AG08396 (cell line): ENCODE measurements around the gene CCNJL.
"Not testable (repeated sequence)": the region's sequence is repeated elsewhere in the genome, so short reads cannot be mapped to it uniquely, and the experiment has no call there.

ENCODE experiments used
- DNase-seq: peaks from one replicate; pipeline ENCODE4 v3.0.0; 2012; ENCODE audit warnings: low spot score, mixed read lengths

The CCNJL gene

DNA sequence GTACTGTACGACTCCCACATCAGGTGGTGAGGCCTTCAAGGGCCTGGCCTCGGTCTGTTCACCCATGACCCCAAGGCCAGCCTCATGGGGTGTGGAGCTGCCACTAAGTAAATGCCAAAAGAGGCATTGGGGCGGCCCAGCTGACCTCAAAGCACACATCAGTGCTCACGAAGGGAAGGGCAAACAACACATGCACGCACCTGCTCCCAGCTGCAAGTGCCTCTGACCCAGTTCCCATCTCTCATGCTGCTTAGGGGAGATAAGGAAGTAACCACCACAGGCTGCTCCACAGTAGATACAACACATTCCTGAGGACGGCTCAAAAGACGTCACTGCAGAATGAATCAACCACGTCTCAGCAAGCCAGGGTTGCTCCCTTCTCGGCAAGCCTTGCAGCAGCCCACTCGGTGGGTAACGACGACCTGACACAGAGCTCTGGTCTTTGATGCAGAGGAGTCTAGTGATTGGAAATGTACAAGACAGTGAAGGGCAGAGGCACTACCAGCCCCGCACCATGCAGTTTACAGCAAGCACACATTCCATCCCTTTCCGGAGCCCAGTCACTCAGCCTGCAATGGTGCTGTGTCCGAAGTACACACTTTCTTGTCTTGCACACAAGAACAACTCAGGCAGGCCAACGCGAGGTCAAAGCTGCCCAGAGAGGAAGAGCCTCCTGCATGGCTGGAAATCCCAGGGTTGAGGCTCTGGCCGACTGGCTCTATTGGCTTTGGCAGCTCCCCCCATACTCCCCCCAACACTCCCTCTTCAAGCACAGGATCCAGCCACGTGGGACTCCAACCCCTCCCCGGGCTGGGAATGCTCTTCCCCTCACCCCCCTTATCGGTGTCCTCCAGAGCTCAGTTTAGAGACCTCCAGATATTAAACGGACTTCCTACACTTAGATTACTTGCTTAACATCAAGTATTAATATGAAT is 51.2 kb downstream of the CCNJL start:
- peak; percentile 78 for DNase-seq

DNA sequence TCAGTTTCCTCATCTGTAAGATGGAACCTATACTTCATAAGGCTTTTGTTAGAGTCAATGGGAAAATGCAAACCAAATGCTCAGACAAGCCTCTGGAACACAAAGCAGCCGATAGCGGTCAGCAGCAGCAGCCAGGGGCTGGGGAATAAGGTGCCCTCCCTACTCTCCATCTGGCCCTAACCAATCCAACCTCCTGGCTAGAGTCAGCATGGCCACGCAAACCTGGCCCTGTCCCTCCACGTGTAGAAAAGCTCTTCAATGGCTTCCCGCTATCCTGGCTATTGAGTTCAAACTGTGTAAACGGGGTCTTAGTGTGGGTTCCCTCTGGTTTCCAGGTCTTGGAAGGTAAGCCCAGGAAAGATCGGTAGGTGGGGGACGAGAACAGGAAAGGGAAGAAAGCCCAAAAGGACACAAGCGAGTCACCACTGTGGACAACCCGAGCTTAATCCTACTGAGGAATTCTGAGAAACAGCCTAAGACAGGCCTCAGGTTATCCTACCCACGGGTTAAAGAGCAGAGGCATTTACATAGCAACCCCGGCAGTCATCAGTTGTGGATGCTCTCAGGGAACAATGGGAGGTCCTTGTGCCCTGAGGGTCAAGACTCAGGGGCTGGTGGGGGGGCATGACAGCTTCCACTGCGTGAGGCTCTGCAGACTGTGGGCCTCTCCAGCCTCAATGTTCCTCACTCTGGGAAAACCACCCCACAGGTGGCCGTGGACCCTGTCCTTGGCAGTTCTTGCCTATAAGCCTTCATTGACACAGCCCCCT is 52.2 kb downstream of the CCNJL start:
- no peak for DNase-seq

DNA sequence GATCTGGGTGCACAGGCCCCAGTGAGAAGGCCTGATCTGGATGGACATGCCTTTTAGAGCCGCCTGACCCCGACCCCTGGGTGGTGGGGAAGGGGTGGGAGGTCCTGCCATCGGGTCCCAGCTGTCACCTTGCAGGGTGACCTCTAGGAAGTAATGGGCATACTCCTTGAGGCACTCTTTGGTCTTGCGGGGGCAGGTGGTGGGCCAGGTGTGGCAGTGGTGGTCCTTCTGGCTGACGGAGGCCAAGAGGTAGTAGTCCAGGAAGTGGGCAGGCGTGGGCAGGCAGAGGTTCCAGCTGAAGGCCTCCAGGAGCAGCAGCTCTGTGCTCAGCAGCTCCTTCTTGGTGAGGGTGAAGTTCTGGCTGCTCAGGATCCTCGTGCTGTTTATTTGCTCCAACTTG is 53.0 kb downstream of the CCNJL start:
- DNase-seq = no peak

DNA sequence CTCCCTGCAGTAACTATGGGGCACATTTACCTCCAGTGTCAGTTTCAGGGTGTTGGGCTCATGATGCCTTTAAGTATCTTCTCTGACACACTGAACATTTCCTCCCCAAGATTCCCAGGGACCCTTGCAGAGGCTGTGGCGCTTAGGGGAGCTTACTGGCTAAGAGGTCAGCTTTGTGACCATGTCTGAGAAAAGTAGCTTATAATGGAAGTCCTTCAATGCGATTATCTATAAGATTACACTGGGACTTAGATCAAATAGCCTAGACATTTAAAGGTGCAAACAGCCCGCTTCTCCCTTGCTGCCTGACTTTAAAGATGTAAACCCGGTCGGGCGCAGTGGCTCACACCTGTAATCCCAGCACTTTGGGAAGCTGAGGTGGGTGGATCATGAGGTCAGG is 57.7 kb downstream of the CCNJL start:
- no peak for DNase-seq

DNA sequence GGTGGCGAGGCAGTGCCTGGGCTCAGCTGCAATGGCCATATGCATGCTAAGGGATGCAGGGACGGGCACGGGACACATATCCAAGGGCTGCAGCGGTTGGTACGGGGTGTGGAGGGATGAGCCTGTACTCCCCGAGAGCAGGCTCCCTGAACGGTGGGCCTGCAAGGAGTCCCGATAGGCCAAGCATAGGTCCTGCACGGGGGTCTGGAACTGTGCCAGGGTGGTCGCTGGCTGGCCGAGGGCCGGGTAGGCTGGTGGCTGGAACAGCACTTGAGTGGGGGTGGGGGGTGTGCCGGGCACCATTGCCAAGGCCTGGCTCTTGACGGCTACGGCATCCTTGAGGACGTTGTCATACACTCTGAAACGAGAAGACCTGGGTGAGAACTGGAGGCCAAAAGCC is 58.9 kb downstream of the CCNJL start:
- DNase-seq = no peak

DNA sequence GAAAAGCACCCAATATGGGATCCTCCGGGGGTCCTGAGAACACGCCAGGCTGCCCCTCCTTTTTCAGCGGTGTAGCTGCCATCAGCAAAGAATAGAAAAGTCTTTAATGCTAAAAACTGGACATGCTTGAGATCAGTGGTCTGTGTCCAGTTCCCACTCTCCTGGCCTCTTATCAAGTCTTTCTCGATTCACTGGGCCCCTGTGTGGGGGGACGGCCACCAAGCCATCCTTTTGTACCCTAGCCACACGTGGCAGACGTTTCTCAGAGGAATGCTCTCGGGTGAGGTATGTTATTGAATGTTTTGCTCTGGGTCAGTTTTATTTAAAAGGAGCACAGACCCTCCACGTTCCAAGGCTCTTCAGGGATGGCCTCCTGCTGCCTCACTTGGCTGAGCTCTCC is 59.4 kb downstream of the CCNJL start:
- no peak for DNase-seq

DNA sequence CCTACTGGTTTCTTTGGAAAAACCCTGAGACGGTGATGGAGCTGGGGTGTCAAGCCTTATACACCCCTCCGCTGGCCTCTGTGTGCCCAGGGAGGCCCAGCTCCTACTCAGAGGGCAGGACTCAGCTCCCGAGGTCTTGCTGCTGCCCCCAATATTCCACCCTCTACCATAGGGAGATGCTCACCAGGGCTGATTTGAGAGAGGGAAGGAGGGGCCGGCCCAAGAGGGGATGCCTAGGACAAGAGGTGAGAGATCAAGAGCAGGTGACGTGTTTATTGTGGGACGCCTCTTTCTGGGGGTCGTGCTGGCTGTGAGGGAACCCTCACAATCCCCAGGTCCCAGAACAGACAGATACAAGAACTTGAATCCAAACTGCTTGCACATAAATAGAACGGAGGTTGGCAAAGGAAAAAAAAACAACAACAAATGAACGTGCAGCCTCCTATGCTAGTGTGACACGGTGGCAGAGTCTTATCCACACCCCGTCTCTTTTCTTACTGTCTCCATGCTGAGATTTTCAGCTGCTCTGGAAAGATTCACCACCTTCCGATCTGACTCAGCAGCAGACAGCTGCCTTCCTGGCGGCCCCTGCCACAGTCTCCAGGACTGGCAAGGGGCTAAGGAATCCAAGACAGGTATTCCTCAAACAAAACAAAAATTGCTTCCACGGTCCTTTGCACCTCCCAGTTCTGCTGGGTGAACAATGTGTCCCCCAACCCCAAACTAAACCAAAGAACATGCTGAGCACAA is 60.8 kb downstream of the CCNJL start:
- DNase-seq = no peak

DNA sequence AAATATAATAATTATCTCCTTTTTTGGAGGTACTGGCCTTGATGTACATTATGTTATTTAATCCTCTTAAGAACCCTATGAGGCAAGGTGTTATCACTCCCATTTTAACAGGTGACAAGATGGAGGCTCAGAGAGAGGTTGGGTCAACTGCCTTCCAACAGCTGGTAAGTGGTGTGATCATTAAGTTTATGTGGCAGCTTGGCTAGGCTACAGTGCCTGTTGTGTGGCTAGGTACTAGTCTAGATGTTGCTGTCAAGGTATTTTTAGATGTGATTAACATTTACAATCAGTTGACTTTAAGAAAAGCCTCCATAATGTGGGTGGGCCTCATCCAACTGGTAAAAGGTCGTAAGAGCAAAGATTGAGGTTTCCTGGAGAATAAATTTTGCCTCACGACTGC is 61.5 kb downstream of the CCNJL start:
- no peak for DNase-seq

DNA sequence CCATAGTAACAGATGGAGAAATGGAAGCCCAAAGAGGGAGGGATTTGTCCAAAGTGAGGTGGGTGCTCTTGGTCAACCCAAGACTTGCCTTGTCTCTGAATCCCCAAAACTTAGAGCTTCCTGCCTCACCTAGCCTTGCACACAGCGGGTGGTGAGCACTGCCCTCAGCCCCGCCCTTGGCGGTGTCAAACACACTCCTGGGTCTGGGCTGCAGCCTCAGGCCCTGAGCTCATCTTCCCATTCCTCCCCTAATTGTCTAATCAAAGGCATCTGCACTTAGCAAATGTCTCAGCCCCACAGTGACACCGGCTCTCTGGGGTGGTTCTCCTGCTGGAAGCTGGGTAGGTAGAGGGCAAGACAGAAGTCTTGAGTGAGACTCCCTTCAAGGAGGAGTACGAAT is 62.1 kb downstream of the CCNJL start:
- DNase-seq = no peak

DNA sequence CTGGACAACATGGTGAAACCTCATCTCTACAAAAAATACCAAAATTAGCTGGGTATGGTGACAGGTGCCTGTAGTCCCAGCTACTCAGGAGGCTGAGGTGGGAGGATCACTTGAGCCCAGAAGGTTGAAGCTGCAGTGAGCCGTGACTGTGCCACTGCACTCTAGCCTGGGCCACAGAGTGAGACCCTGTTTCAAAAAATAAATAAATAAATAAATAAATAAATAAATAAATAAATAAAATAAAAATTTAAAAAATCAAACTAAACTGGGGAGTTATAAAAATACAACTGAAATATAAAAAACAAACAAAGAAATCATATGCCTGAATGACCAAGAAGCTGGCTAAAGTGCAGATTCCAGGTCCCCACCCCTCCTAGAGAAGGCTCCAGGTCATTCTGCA is 62.8 kb downstream of the CCNJL start:
- DNase-seq = not testable (repeated sequence)

DNA sequence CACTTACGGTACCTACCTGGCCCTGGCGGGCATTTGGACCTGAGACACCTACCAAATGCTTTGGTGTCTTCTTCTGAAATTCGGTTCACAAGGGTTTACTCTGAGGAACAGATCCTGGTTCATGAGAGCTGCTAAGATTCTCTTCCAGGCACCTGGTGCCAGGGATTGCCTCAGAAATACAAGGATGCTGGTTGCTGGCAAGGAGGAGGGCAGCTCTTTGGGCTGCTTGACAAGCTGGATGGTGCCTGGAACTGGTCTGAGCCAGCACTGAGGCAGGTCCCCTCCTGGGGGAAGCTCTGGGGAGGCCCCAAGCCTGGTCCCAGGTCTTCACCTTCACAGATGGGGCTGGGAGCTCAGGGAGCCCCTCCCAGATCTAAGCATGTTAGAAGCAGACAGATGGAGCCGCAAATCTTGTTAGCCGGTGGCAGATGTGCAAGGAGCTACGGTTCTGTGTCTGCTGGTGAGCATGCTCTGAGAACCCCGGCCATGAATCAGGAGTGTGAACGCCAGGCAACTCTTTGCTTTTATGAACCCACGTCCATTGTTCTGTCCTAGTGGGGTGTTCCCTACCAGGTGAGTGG is 66.8 kb downstream of the CCNJL start:
- DNase-seq = no peak

DNA sequence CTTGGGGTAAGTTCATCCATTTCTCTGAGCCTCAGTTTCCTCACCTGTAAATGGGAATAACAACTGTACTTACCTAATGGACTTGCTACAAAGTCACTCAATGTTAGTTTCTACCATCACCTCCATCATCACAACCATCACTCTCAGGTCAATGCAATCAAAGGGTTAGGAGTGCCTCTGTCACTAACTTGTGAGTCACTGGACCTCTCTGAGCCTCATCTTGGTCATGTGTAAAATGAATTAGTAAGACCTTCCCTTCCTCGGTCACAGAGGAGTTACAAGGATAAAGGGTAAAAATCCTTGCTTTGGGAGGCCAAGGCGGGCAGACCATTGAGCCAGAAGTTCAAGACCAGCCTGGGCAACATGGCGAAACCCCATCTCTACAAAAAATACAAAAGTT is 70.2 kb downstream of the CCNJL start:
- no peak for DNase-seq

DNA sequence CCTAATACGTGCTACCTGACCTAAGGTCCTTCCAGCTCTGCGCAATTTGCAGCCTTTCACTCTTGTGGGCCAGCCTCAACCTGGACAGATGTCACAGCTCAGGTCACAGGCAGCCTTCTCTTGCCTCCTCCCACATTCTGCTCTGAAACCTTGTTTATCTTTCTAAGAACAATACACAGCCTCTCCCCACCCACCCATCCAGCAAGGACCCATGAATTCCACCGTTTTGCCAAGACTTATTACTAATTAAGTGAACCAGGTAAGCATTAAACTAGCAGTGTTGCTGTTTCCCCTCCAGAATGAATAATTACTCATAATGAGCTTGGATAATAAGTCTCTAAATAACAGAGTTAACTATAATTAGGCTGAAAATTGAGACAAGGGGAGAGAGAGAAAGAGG is 72.0 kb downstream of the CCNJL start:
- DNase-seq = no peak

DNA sequence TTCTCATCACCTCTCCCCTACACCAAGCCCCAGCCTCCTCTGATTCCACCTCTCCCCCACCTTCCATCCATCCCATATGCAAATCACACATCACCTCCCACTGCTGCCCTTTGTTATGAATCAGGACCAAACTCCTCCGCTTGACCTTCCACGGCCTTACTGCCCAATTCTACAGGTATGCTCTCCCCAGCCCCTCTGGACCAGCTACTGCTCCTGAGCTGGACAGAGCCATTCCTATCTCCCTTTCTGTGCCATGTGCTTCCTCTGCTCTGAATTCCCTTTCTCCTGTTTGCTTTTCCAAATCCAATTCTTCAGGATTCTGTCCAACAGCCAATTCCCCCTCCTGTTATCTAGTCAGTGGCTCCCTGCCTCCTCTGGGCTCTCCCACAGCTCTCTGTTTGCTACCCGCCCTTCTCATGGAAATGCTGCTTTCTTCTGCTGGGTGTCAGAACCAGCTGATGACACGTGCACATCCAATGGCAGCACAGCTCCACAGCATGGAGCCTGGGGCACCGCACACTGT is 74.7 kb downstream of the CCNJL start:
- no peak for DNase-seq

DNA sequence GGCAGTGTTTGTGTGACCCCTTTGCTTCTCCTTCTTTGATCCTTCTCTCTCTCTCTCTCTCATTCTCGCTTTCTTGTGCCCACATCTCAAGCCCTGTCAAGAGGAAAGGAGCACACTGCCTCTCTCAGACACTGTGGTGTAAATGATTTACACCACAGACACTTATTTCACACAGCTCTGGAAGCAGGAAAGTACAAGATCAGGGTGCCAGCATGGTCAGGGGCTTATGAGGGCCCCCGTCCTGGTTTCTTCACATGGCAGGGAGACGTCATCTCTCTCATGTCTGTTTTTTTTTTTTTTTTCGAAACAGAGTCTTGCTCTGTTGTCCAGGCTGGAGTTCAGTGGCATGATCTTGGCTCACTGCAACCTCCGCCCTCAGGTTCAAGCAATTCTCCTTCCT is 76.6 kb downstream of the CCNJL start:
- no peak for DNase-seq

DNA sequence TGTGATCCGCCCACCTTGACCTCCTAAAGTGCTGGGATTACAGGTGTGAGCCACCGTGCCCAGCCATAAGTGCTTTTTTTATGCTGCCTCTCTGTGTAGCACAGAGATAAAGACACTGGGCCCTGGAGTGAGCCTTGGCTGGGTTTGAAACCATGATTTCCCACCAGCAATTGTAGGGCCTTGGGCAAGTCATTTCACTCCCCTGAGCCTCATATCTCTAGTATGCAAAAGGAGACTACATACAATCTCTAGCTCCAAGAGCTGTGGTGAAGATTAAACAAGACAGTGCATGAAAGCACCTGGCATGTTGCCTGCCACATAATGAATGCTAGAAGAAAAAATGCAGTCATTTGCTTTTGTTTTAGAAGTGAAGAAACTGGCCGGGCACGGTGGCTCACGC is 79.1 kb downstream of the CCNJL start:
- DNase-seq = no peak

DNA sequence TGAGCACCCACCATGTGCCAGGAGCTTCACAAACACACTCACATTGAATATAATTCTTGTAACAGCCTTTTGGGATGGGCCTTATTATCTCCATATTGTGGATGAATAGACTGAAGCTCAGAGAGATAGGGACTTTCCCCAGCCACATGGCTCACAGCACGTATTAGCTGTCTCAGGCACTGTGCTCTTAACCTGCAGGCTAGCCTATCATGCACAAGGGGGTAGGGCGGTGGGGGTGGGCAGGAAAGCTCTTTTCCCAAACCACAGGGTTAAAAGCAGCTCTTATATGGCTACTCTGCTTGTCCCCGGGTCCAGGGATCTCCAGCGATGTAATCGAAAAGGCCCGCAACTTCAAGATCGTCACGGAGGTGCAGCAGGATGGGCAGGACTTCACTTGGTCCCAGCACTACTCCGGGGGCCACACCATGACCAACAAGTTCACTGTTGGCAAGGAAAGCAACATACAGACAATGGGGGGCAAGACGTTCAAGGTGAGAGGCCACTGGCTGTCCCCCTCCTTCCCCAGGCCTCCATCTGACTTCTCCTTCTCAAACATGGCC is 80.5 kb downstream of the CCNJL start:
- no peak for DNase-seq

DNA sequence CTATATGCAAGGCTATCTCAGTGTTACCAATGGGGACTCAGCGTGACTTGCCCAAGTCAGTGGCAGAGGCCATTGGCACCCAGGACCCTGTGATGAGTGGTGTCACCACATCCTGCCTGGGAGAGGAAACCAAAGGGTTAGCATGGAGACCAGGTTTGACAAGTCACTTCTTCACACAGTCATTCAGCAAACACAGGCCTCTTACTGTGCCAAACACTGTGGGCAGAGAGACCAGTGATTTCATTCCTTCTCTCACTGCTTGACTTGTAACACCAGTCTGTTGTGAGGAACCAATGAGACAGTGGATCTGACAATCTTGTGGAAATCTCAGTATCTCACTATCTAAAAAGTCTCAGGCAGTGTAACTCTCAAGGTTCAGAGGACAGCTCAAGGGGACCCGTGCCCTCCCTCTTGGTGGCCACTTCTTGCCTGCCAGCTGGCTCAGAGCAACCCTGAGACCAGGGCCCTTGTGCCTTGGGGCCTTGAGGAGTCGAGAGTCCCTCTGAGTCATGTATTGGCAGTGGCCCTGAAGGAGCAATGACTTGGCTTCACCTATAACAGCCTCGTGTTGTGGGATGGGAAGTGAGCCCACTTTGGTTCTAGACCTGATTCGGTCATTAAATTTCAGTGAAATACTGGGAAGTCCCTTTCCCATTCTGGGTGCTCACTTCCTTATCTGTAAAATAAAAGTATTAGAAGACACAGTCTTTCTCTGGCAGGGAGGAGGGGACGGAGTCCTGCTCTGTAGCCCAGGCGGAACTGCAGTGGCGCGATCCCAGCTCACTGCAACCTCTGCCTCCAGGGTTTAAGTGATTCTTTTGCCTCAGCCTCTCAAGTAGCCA is 81.5 kb downstream of the CCNJL start:
- DNase-seq = no peak

DNA sequence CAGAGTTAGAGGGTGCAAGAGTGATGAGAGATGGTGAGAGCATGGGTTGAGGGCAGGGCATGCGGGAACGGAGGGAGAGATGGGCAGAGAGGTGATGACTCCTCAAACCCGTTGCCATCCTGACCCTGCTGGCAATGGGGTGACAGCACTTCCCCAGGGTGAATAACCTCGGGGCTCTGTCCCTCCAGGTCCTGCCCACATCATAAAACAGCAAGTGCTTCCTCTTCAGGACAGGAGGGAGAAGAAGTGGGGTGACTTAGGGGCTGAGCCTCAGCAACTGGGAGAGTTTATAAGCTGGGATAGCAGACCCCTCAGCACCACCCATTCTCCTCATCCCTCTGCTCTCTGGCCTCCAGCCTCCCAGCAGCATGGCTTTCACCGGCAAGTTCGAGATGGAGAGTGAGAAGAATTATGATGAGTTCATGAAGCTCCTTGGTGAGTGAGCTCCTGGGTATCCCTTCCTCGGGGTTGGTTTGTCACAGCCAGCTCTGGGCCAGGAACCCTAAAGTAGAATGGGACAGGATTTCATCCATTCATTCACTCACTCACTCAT is 83.1 kb downstream of the CCNJL start, which contains the start of gene FABP6:
FABP6 (plus strand) TSS at position 317 of the 553 bp plus-strand sequence; CDS start at position 369, 52 bp downstream.
- DNase-seq = no peak

DNA sequence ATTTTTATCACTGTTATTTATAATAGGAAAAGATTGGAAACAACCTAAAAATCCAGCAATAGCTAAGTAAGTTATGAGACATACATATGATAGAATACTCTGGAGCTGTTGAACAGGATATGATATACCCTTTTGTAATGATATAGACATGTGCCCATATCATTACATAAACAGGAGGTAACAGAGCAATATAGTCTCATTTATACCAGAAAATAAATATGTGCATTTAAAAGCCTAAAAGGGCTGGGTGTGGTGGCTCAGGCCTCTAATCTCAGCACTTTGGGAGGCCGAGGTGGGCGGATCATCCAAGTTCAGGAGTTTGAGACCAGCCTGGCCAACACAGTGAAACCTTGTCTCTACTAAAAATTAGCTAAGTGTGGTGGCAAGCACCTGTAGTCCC is 85.4 kb downstream of the CCNJL start:
- DNase-seq = no peak
